Measurements from ENCODE around the gene LCP2.

Gene LCP2

GRCh38 chr5:170297589-170298462 is at the start of gene LCP2:
LCP2 (minus strand) TSS chr5:170297777; CDS start chr5:170297611, 166 bp downstream.
- peak; percentile 64 for DNase-seq

- DNase-seq: no peak
Observed at GRCh38 chr5:170347022-170347567, 49.5 kb upstream of the LCP2 start.

GRCh38 chr5:170345971-170346370 is 48.4 kb upstream of the LCP2 start:
- DNase-seq: no peak

GRCh38 chr5:170343177-170343576 is 45.6 kb upstream of the LCP2 start:
- DNase-seq: no peak

GRCh38 chr5:170342153-170342725 is 44.7 kb upstream of the LCP2 start:
- no peak for DNase-seq

GRCh38 chr5:170341545-170341944 is 44.0 kb upstream of the LCP2 start:
- no peak for DNase-seq

GRCh38 chr5:170339780-170340167 is 42.2 kb upstream of the LCP2 start:
- DNase-seq: no peak

- peak; percentile 70 for DNase-seq
Observed at GRCh38 chr5:170338933-170339779, 41.6 kb upstream of the LCP2 start.

GRCh38 chr5:170338291-170338690 is 40.7 kb upstream of the LCP2 start:
- DNase-seq: no peak

- DNase-seq: no peak
Observed at GRCh38 chr5:170337045-170337733, 39.6 kb upstream of the LCP2 start.

- DNase-seq: no peak
Observed at GRCh38 chr5:170336065-170336464, 38.5 kb upstream of the LCP2 start.

GRCh38 chr5:170334626-170335025 is 37.0 kb upstream of the LCP2 start:
- DNase-seq: peak; percentile 32

GRCh38 chr5:170333161-170333910 is 35.8 kb upstream of the LCP2 start:
- DNase-seq: peak; percentile 74

- no peak for DNase-seq
Observed at GRCh38 chr5:170332058-170332457, 34.5 kb upstream of the LCP2 start.

GRCh38 chr5:170330568-170331054 is 33.0 kb upstream of the LCP2 start:
- no peak for DNase-seq

- DNase-seq: no peak
Observed at GRCh38 chr5:170329524-170329923, 31.9 kb upstream of the LCP2 start.

GRCh38 chr5:170327829-170328228 is 30.3 kb upstream of the LCP2 start:
- DNase-seq: no peak

GRCh38 chr5:170327168-170327567 is 29.6 kb upstream of the LCP2 start:
- no peak for DNase-seq

- no peak for DNase-seq
Observed at GRCh38 chr5:170319301-170319700, 21.7 kb upstream of the LCP2 start.

- DNase-seq: no peak
Observed at GRCh38 chr5:170317499-170317898, 19.9 kb upstream of the LCP2 start.

- no peak for DNase-seq
Observed at GRCh38 chr5:170316937-170317336, 19.4 kb upstream of the LCP2 start.

GRCh38 chr5:170315154-170315553 is 17.6 kb upstream of the LCP2 start:
- DNase-seq: no peak

Data from stimulated activated CD4-positive, alpha-beta T cell treated with anti-CD3 and anti-CD28 coated beads, Interleukin-4, amount 100 ng/mL, for 24 hours (primary cell).